ENCODE data around the gene EPS8L1.
"Not testable (repeated sequence)": the region's sequence is repeated elsewhere in the genome, so short reads cannot be mapped to it uniquely, and the experiment has no call there.

EPS8L1 gene

GRCh38 chr19:55075371-55075998 lies at the start of gene EPS8L1:
TSS of gene EPS8L1 (plus strand) at chr19:55075869. CDS start at chr19:55076445, 576 bp downstream.
- Histone ChIP-seq H3K36me3 (ENCODE audit: insufficient read depth, low read length) (no peaks in the 10 kb centered on the region), H3K4me2 (ENCODE audit: low read depth, low read length, poor library complexity, severe bottlenecking) (no peak within 1 kb of the TSS), H3F3A (ENCODE audit: low read depth) (no peaks in the 10 kb centered on the region), H3K4me3 (ENCODE audit: low read length, poor library complexity, severe bottlenecking) (no peak within 1 kb of the TSS), H3K9me3 (ENCODE audit: insufficient read depth, low read depth, low read length) (no peaks in the 10 kb centered on the region), H4K20me1 (ENCODE audit: insufficient read depth, low read length, poor library complexity, severe bottlenecking) (no peaks in the 10 kb centered on the region), H3K79me2 (ENCODE audit: insufficient read depth, low read length) (no peaks in the 10 kb centered on the region), H3K27me3 (ENCODE audit: insufficient read depth, low read length, poor library complexity, severe bottlenecking) (no peaks in the 10 kb centered on the region), H3K4me1 (ENCODE audit: insufficient read depth, low read length, poor library complexity, severe bottlenecking) (peaks cover 10% of the 10 kb centered on the region), H3K9me2 (replicated peaks; ENCODE audit: low read depth, low read length) (no peaks in the 10 kb centered on the region), H2AFZ (ENCODE audit: low read length) (no peak within 1 kb of the TSS), H3K9ac (ENCODE audit: low read depth, low read length, poor library complexity, severe bottlenecking) (no peak within 1 kb of the TSS)
- TF ChIP-seq, protein P1, sequence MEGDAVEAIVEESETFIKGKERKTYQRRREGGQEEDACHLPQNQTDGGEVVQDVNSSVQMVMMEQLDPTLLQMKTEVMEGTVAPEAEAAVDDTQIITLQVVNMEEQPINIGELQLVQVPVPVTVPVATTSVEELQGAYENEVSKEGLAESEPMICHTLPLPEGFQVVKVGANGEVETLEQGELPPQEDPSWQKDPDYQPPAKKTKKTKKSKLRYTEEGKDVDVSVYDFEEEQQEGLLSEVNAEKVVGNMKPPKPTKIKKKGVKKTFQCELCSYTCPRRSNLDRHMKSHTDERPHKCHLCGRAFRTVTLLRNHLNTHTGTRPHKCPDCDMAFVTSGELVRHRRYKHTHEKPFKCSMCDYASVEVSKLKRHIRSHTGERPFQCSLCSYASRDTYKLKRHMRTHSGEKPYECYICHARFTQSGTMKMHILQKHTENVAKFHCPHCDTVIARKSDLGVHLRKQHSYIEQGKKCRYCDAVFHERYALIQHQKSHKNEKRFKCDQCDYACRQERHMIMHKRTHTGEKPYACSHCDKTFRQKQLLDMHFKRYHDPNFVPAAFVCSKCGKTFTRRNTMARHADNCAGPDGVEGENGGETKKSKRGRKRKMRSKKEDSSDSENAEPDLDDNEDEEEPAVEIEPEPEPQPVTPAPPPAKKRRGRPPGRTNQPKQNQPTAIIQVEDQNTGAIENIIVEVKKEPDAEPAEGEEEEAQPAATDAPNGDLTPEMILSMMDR (conservative IDR thresholded peaks at IDR 0.05; ENCODE audit: low read length) = no peak
- TF ChIP-seq EZH2phosphoT487 (IDR thresholded peaks at IDR 0.05; ENCODE audit: borderline replicate concordance) = no peak

DNA sequence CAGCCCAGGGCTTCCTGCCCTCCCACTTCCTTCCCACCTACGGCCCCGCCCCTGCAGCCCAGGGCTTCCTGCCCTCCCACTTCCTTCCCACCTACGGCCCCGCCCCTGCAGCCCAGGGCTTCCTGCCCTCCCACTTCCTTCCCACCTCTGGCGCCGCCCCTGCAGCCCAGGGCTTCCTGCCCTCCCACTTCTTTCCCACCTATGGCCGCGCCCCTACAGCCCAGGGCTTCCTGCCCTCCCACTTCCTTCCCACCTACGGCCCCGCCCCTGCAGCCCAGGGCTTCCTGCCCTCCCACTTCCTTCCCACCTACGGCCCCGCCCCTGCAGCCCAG lies 48.6 kb upstream of the EPS8L1 start:
- H3K9me2 ChIP-seq (replicated peaks; ENCODE audit: low read depth, low read length); H3K27me3 ChIP-seq (ENCODE audit: insufficient read depth, low read length, poor library complexity, severe bottlenecking); H3K79me2 ChIP-seq (ENCODE audit: insufficient read depth, low read length); H2AFZ ChIP-seq (ENCODE audit: low read length); H3K4me3 ChIP-seq (ENCODE audit: low read length, poor library complexity, severe bottlenecking); H3K36me3 ChIP-seq (ENCODE audit: insufficient read depth, low read length); H3K9ac ChIP-seq (ENCODE audit: low read depth, low read length, poor library complexity, severe bottlenecking); H3K9me3 ChIP-seq (ENCODE audit: insufficient read depth, low read depth, low read length); H3K4me1 ChIP-seq (ENCODE audit: insufficient read depth, low read length, poor library complexity, severe bottlenecking); H3K4me2 ChIP-seq (ENCODE audit: low read depth, low read length, poor library complexity, severe bottlenecking); H3F3A ChIP-seq (ENCODE audit: low read depth); H4K20me1 ChIP-seq (ENCODE audit: insufficient read depth, low read length, poor library complexity, severe bottlenecking): not testable (repeated sequence)

DNA sequence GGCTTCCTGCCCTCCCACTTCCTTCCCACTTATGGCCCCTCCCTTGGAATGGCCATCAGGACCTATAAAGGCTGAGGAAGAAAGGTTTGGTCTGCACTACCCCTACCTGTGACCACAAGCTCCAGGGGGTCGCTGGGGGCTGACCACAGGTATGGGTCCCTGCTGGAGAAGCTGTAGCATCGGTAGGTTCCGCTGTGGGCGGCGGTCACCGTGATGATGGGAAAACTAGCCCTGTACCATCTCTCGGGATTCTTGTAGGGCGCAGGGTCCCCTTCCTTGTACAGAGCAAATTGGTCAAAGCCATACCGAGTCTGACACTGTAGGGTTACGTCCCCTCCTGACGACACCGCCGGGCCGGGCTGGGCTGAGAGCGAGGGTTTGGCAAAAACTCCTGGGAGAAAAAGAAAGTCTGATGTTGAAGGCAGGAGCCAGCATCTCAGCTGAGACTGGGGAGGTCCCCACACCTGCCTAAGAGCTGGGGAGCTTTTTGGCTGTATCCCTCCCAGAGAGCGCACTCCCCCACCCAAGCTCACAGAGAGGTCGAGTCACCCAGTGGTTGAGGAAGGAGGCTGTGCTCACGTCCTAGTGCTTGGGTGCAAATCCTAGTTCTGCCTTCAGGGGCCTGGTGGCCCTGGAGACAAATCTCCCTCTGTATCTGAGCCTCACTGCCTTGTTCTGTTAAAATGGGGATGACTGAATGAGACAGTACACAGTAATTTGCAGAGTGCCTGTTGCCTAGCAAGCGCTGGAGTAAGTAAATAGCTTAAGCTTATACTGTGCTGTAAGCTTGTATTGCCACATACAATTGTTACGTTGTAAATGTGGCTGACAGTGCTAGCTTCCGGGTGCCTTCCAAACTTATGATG lies 48.0 kb upstream of the EPS8L1 start:
- Histone ChIP-seq H3K4me1 (ENCODE audit: insufficient read depth, low read length, poor library complexity, severe bottlenecking) (no peaks in the 10 kb centered on the region), H3K9me2 (replicated peaks; ENCODE audit: low read depth, low read length) (no peaks in the 10 kb centered on the region), H3K27me3 (ENCODE audit: insufficient read depth, low read length, poor library complexity, severe bottlenecking) (no peaks in the 10 kb centered on the region), H2AFZ (ENCODE audit: low read length) (no peak overlapping the region), H4K20me1 (ENCODE audit: insufficient read depth, low read length, poor library complexity, severe bottlenecking) (no peaks in the 10 kb centered on the region), H3K79me2 (ENCODE audit: insufficient read depth, low read length) (no peaks in the 10 kb centered on the region), H3K4me3 (ENCODE audit: low read length, poor library complexity, severe bottlenecking) (no peak overlapping the region), H3K9ac (ENCODE audit: low read depth, low read length, poor library complexity, severe bottlenecking) (no peak overlapping the region), H3K36me3 (ENCODE audit: insufficient read depth, low read length) (no peaks in the 10 kb centered on the region), H3K9me3 (ENCODE audit: insufficient read depth, low read depth, low read length) (no peaks in the 10 kb centered on the region), H3K4me2 (ENCODE audit: low read depth, low read length, poor library complexity, severe bottlenecking) (no peak overlapping the region), H3F3A (ENCODE audit: low read depth) (no peaks in the 10 kb centered on the region)
- TF ChIP-seq, protein P1 (conservative IDR thresholded peaks at IDR 0.05; ENCODE audit: low read length) = no peak
- TF ChIP-seq EZH2phosphoT487 (IDR thresholded peaks at IDR 0.05; ENCODE audit: borderline replicate concordance) = no peak
